Lower lobe of right lung (tissue), 2 donors: ENCODE measurements around the gene PNPO. TPM values are rescaled to one million over a fixed set of nuclear protein-coding genes. Genes with fewer than 3 reads are reported as not detected.

ENCODE experiments used
- ATAC-seq, 2 donors: fragments of 200-7000 bp; cut with Tn5 transposase; one replicate each; pipeline ENCODE4 v1.9.1; 2020 to 2022; ENCODE audit warnings: mild to moderate bottlenecking in 2 of 2, moderate library complexity in 2 of 2
- DNase-seq: peaks from one replicate; pipeline ENCODE4 v3.0.0-alpha.2; 2020
- H3K27ac ChIP-seq: fragments of 200-600 bp; one replicate; pipeline ENCODE4 v1.8.0; 2022
- H3K27me3 ChIP-seq: fragments of 200-600 bp; one replicate; pipeline ENCODE4 v1.8.0; 2022; ENCODE audit warnings: low read depth
- H3K36me3 ChIP-seq: fragments of 200-600 bp; one replicate; pipeline ENCODE4 v1.8.0; 2022; ENCODE audit warnings: mild to moderate bottlenecking
- H3K4me1 ChIP-seq: fragments of 200-600 bp; one replicate; pipeline ENCODE4 v1.8.0; 2022
- H3K4me3 ChIP-seq: fragments of 200-600 bp; one replicate; pipeline ENCODE4 v1.8.0; 2022; ENCODE audit warnings: mild to moderate bottlenecking
- H3K9me3 ChIP-seq: fragments of 200-600 bp; one replicate; pipeline ENCODE4 v1.8.0; 2022
- intact Hi-C: fragments of 100-400 bp; cut with DNase I; formaldehyde crosslinking; loops from one replicate; pipeline ENCODE4 v1.11.0; 2022
- long read RNA-seq: library from polyadenylated mRNA; unstranded; transcript quantifications from one replicate; pipeline ENCODE4 v2.0.0, GENCODE V29; 2021
- total RNA-seq: library from RNA; stranded (reverse); fragmentation: NEBNext Ultra II Directional; extraction: Animal tissue kit (Norgen Biotek cat#: 25700); gene quantifications from one replicate; pipeline ENCODE4 v1.2.1, GENCODE V29; 2021
- TF ChIP-seq, protein P1 (sequence below): fragments of 200-600 bp; IDR thresholded peaks from one replicate; pipeline ENCODE4 v1.8.0; 2022; ENCODE audit warnings: antibody characterized with exemption, mild to moderate bottlenecking
- donor health status: DM: no; HTN: yes; CAD: no; lungs with severe emphysema.

The PNPO gene
- total RNA-seq = 29.2 TPM
- long read RNA-seq, transcript PNPO-217 (7 exons, 3,465 nt) = major isoform, 30 of 38 reads
- long read RNA-seq, partial matches to known transcripts = 2 of 38 reads
- long read RNA-seq, other reads (novel, unspliced or antisense) = 2 of 38 reads

- H3K4me1 ChIP-seq = peaks cover 45% of the 10 kb centered on the region
Measured at GRCh38 chr17:47941246-47942095, at the start of gene PNPO. Gene PNPO (plus strand): TSS chr17:47941571. CDS start chr17:47941676, 105 bp downstream.

GRCh38 chr17:47894498-47895346, 46.6 kb upstream of the PNPO start:
- H3K9me3 ChIP-seq = no peaks in the 10 kb centered on the region
- H3K4me3 ChIP-seq = peak overlapping the region; percentile 83
- no peaks in the 10 kb centered on the region for H3K27me3 ChIP-seq
- DNase-seq (no peak), ATAC-seq (no peak)
- H3K27ac ChIP-seq = peak overlapping the region; percentile 93
- H3K36me3 ChIP-seq = peaks cover 7% of the 10 kb centered on the region
- TF ChIP-seq, protein P1, sequence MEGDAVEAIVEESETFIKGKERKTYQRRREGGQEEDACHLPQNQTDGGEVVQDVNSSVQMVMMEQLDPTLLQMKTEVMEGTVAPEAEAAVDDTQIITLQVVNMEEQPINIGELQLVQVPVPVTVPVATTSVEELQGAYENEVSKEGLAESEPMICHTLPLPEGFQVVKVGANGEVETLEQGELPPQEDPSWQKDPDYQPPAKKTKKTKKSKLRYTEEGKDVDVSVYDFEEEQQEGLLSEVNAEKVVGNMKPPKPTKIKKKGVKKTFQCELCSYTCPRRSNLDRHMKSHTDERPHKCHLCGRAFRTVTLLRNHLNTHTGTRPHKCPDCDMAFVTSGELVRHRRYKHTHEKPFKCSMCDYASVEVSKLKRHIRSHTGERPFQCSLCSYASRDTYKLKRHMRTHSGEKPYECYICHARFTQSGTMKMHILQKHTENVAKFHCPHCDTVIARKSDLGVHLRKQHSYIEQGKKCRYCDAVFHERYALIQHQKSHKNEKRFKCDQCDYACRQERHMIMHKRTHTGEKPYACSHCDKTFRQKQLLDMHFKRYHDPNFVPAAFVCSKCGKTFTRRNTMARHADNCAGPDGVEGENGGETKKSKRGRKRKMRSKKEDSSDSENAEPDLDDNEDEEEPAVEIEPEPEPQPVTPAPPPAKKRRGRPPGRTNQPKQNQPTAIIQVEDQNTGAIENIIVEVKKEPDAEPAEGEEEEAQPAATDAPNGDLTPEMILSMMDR = no peak
- peaks cover 34% of the 10 kb centered on the region for H3K4me1 ChIP-seq
- intact Hi-C loops = loop anchor here (5.0 kb wide), 1 partner anchor 52 kb away; the partner anchor contains the start of gene SCRN2

More at GRCh38 chr17:47941246-47942095, at the start of gene PNPO:
- ATAC-seq = peak; percentile 98
- Histone ChIP-seq H3K9me3 (no peaks in the 10 kb centered on the region), H3K27me3 (no peaks in the 10 kb centered on the region), H3K36me3 (peaks cover 20% of the 10 kb centered on the region), H3K27ac (peak within 1 kb of the TSS; percentile 81), H3K4me3 (peak within 1 kb of the TSS; percentile 89)
- intact Hi-C loops = no loop called here
- peak; percentile 97 for DNase-seq
- TF ChIP-seq, protein P1 = no peak

GRCh38 chr17:47895347-47895855, 46.0 kb upstream of the PNPO start:
- peaks cover 41% of the 10 kb centered on the region for H3K4me1 ChIP-seq
- H3K4me3 ChIP-seq = peak overlapping the region; percentile 83
- ATAC-seq = peak; percentile 5 to 20
- no peaks in the 10 kb centered on the region for H3K27me3 ChIP-seq
- peaks cover 13% of the 10 kb centered on the region for H3K36me3 ChIP-seq
- H3K9me3 ChIP-seq = no peaks in the 10 kb centered on the region
- intact Hi-C loops = no loop called here
- H3K27ac ChIP-seq = peak overlapping the region; percentile 93
- peak; percentile 67 for DNase-seq
- TF ChIP-seq, protein P1 = no peak

DNA sequence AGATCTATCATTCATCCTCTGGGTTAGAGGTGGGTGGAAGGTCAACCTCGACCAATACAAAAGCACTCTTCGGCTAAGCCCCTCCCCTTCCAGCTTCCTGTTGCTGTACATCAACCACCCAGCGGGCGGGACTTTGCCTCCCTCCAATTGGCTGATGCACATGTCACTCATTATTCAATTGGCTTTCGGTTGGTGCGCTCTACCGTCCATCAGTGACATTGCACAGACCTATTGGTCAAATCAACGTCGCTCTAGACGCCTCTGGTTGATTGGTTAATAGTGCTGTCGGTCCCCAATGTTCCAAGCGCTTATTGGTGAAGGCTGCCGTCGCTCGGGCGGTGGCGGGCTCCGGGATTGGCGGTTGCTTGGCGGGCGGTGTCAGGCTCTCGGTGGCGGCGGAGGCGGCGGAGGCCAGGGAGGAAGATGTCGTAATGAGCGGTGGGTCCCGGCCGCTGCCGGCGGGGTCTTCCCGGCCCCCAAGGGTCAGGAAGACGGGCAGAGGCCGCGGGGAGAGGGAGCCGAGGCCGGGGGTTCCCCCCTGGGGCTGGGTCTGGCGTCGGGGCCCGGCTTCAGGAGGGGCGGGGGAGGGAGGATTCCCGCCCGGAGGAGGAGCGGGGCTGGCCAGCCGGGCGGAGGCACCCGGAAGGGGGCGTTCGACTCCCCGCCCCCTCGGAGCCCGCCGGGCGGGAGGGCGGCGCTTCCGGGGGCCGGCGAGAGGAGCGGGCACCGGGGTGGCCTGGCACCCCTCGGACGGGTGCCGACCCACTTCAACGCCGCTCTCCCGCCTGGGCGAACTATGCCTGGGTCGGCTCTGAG, 45.3 kb upstream of the PNPO start, which contains the start of gene SP2:
SP2 (plus strand) TSS at position 381 of the 816 bp plus-strand sequence; CDS start at position 432, 51 bp downstream.
- peak within 1 kb of the TSS; percentile 99 for H3K27ac ChIP-seq
- peaks cover 43% of the 10 kb centered on the region for H3K4me1 ChIP-seq
- intact Hi-C loops = no loop called here
- no peaks in the 10 kb centered on the region for H3K9me3 ChIP-seq
- peak within 1 kb of the TSS; percentile 83 for H3K4me3 ChIP-seq
- ATAC-seq = peak; percentile 96 to 97
- TF ChIP-seq, protein P1 = peak; percentile 31
- H3K27me3 ChIP-seq = no peaks in the 10 kb centered on the region
- peaks cover 19% of the 10 kb centered on the region for H3K36me3 ChIP-seq
- DNase-seq = peak; percentile 98
